ENCODE data around the gene ST8SIA4.

DNA sequence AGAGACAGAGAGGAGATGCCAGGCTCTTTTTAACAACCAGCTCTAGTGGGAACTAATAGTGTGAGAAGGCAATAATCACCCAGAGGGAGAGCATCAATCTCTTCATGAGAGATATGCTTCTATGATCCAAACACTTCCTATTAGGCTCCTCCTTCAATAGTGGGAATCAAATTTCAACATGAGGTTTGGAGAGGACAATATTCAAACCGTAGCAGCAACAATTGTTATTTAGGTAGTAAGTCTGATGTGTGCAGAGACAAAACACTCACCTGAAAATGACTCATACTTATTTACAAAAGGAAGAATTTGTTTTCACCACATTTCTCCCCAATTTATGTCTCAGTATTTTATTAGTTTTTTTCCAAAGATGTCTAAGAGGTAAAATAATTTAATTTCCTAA lies 144.3 kb downstream of the ST8SIA4 start:
- TF ChIP-seq, protein P1, sequence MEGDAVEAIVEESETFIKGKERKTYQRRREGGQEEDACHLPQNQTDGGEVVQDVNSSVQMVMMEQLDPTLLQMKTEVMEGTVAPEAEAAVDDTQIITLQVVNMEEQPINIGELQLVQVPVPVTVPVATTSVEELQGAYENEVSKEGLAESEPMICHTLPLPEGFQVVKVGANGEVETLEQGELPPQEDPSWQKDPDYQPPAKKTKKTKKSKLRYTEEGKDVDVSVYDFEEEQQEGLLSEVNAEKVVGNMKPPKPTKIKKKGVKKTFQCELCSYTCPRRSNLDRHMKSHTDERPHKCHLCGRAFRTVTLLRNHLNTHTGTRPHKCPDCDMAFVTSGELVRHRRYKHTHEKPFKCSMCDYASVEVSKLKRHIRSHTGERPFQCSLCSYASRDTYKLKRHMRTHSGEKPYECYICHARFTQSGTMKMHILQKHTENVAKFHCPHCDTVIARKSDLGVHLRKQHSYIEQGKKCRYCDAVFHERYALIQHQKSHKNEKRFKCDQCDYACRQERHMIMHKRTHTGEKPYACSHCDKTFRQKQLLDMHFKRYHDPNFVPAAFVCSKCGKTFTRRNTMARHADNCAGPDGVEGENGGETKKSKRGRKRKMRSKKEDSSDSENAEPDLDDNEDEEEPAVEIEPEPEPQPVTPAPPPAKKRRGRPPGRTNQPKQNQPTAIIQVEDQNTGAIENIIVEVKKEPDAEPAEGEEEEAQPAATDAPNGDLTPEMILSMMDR (IDR thresholded peaks at IDR 0.05) = no peak
- TF ChIP-seq POLR2A (IDR thresholded peaks at IDR 0.05) = no peak

All from heart left ventricle (tissue), 13 donors.